Neutrophil (primary cell): ENCODE measurements around the gene LGALS7B.
"Not testable (repeated sequence)": the region's sequence is repeated elsewhere in the genome, so short reads cannot be mapped to it uniquely, and the experiment has no call there.

ENCODE experiments used
- H3K27ac ChIP-seq: fragments of 200-600 bp; sonication (generic); 2 replicates; pipeline ENCODE4 v1.5.1; 2016; ENCODE audit warnings: mild to moderate bottlenecking, moderate library complexity
- H3K27me3 ChIP-seq: fragments of 200-600 bp; sonication (generic); 2 replicates; pipeline ENCODE4 v1.6.0; 2016; ENCODE audit warnings: mild to moderate bottlenecking
- H3K36me3 ChIP-seq: fragments of 200-600 bp; sonication (generic); 2 replicates; pipeline ENCODE4 v1.5.1; 2017
- H3K4me1 ChIP-seq, 2 experiments: fragments of 200-600 bp in 1 of 2; sonication (generic) in 1 of 2; 1 replicate in 1 of 2; 2 replicates in 1 of 2; pipeline versions ENCODE4 v1.5.1 to v1.6.1; 2013 to 2016; ENCODE audit warnings: low read depth in 1 of 2, low read length in 1 of 2, mild to moderate bottlenecking in 1 of 2, moderate library complexity in 1 of 2; ENCODE audit not compliant: control insufficient read depth in 1 of 2, insufficient read depth in 1 of 2
- H3K4me3 ChIP-seq, 2 experiments: fragments of 200-600 bp in 1 of 2; sonication (generic) in 1 of 2; 1 replicate in 1 of 2; 2 replicates in 1 of 2; pipeline ENCODE4 v1.5.1; 2013 to 2016; ENCODE audit warnings: low read depth in 1 of 2, low read length in 1 of 2, mild to moderate bottlenecking in 1 of 2, moderate library complexity in 1 of 2
- H3K9me3 ChIP-seq: fragments of 200-600 bp; sonication (generic); 2 replicates; pipeline ENCODE4 v1.5.1; 2016
- TF ChIP-seq, protein P1 (sequence below): fragments of 200-600 bp; sonication (generic); IDR thresholded peaks from 2 replicates; pipeline ENCODE4 v1.5.1; 2016; ENCODE audit warnings: antibody characterized with exemption

LGALS7B gene

GRCh38 chr19:38773469-38774177, 15.4 kb upstream of the LGALS7B start, which contains the start of gene LGALS7:
LGALS7 (minus strand) TSS chr19:38773517; CDS start chr19:38773492, 25 bp downstream.
- Histone ChIP-seq H3K27me3 (peaks cover 5% of the 10 kb centered on the region), H3K27ac (no peak within 1 kb of the TSS), H3K9me3 (no peaks in the 10 kb centered on the region), H3K4me3 (no peak within 1 kb of the TSS), H3K36me3 (no peaks in the 10 kb centered on the region), H3K4me1 (peaks cover 4 to 9% of the 10 kb centered on the region in 2 experiments)
- TF ChIP-seq, protein P1, sequence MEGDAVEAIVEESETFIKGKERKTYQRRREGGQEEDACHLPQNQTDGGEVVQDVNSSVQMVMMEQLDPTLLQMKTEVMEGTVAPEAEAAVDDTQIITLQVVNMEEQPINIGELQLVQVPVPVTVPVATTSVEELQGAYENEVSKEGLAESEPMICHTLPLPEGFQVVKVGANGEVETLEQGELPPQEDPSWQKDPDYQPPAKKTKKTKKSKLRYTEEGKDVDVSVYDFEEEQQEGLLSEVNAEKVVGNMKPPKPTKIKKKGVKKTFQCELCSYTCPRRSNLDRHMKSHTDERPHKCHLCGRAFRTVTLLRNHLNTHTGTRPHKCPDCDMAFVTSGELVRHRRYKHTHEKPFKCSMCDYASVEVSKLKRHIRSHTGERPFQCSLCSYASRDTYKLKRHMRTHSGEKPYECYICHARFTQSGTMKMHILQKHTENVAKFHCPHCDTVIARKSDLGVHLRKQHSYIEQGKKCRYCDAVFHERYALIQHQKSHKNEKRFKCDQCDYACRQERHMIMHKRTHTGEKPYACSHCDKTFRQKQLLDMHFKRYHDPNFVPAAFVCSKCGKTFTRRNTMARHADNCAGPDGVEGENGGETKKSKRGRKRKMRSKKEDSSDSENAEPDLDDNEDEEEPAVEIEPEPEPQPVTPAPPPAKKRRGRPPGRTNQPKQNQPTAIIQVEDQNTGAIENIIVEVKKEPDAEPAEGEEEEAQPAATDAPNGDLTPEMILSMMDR, result no peak

GRCh38 chr19:38774181-38774950, 14.6 kb upstream of the LGALS7B start:
- Histone ChIP-seq H3K4me1 (peaks cover 4 to 8% of the 10 kb centered on the region in 2 experiments), H3K36me3 (no peaks in the 10 kb centered on the region), H3K27me3 (peaks cover 5% of the 10 kb centered on the region), H3K27ac (no peak overlapping the region), H3K9me3 (no peaks in the 10 kb centered on the region), H3K4me3 (no peak overlapping the region)
- TF ChIP-seq, protein P1, result no peak

- no peaks in the 10 kb centered on the region for H3K9me3 ChIP-seq
- H3K36me3 ChIP-seq, result no peaks in the 10 kb centered on the region
- H3K4me3 ChIP-seq, result no peak overlapping the region
- H3K27me3 ChIP-seq, result peaks cover 20% of the 10 kb centered on the region
- H3K4me1 ChIP-seq, result no peaks in the 10 kb centered on the region
- TF ChIP-seq, protein P1, result no peak
- H3K27ac ChIP-seq, result no peak overlapping the region
Measured at GRCh38 chr19:38778733-38779132, 10.3 kb upstream of the LGALS7B start.

GRCh38 chr19:38780443-38780842, 8.6 kb upstream of the LGALS7B start:
- Histone ChIP-seq H3K4me3 (no peak overlapping the region), H3K9me3 (no peaks in the 10 kb centered on the region), H3K36me3 (no peaks in the 10 kb centered on the region), H3K27me3 (peaks cover 20% of the 10 kb centered on the region), H3K4me1 (no peaks in the 10 kb centered on the region), H3K27ac (no peak overlapping the region)
- TF ChIP-seq, protein P1, result no peak

DNA sequence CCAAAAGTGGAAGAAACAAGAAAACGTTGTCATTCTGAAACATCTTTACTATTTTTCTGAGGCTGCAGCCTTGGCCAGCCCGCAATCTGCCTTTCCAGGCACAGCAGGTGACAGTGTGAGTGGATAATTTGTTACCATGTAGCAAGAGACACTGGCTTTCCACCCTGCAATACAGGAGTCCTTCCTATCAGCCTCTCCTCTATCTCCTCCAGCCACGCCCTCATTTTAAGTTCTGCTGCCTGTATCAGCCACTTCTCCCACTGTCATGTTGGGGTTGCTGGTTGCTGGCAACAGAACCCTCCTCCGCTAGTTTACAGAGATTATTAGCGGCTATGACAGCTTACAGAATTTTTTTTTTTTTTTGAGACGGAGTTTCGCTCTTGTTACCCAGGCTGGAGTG, 7.9 kb upstream of the LGALS7B start:
- no peak overlapping the region for H3K4me3 ChIP-seq
- no peaks in the 10 kb centered on the region for H3K4me1 ChIP-seq
- H3K27me3 ChIP-seq, result peaks cover 20% of the 10 kb centered on the region
- TF ChIP-seq, protein P1, result no peak
- no peaks in the 10 kb centered on the region for H3K9me3 ChIP-seq
- H3K27ac ChIP-seq, result no peak overlapping the region
- H3K36me3 ChIP-seq, result no peaks in the 10 kb centered on the region

DNA sequence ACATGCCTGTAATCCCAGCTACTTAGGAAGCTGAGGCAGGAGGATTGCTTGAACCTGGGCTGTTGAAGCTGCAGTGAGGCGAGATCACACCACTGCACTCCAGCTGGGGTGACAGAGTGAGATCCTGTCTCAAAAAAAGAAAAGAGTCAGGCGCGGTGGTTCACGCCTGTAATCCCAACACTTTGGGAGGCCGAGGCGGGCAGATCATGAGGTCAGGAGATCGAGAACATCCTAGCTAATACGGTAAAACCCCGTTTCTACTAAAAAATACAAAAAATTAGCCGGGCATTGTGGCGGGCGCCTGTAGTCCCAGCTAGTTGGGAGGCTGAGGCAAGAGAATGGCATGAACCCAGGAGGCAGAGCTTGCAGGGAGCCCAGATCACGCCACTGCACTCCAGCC, 6.8 kb upstream of the LGALS7B start:
- H3K27ac ChIP-seq, H3K36me3 ChIP-seq, H3K4me1 ChIP-seq, H3K4me3 ChIP-seq, H3K9me3 ChIP-seq: not testable (repeated sequence)
- peaks cover 20% of the 10 kb centered on the region for H3K27me3 ChIP-seq
